Mononuclear cell (primary cell): Measurements from ENCODE around the gene OSBPL1A. TPM values are rescaled to one million over a fixed set of nuclear protein-coding genes. Genes with fewer than 3 reads are reported as not detected.
A peak's percentile ranks its signal among the peaks of the same experiment; 100 is the strongest.
"Not testable (repeated sequence)": the region's sequence is repeated elsewhere in the genome, so short reads cannot be mapped to it uniquely, and the experiment has no call there.

Source experiments
- H3K27me3 ChIP-seq: 2 replicates; pipeline ENCODE4 v1.6.0; 2011; ENCODE audit warnings: low read length, control low read depth; ENCODE audit not compliant: insufficient read depth
- H3K4me1 ChIP-seq: 2 replicates; pipeline ENCODE4 v1.5.1; 2011; ENCODE audit warnings: mild to moderate bottlenecking, low read length, control low read depth; ENCODE audit not compliant: insufficient read depth
- H3K4me3 ChIP-seq: 2 replicates; pipeline ENCODE4 v1.5.1; 2011; ENCODE audit warnings: mild to moderate bottlenecking, low read length, moderate library complexity
- H3K9me3 ChIP-seq: 2 replicates; pipeline ENCODE4 v1.5.1; 2011; ENCODE audit warnings: low read depth, mild to moderate bottlenecking, control low read depth, low read length
- total RNA-seq: library from RNA; depleted of rRNA; stranded (reverse); fragments of >200 nt; gene quantifications from one replicate; pipeline ENCODE4 v1.2.3, GENCODE V29; 2012

OSBPL1A gene
- total RNA-seq, 1 donor = 4.2 TPM

DNA sequence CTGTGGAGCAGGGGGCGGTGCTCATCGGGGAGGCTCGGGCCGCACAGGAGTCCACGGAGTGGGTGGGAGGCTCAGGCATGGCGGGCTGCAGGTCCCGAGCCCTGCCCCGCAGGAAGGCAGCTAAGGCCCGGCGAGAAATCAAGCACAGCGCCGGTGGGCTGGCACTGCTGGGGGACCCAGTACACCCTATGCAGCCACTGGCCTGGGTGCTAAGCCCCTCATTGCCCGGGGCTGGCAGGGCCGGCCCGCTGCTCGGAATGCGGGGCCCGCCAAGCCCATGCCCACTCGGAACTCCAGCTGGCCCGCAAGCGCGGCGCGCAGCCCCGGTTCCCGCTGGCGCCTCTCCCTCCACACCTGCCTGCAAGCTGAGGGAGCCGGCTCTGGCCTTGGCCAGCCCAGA, 248.0 kb downstream of the OSBPL1A start:
- not testable (repeated sequence) for H3K27me3 ChIP-seq, H3K4me3 ChIP-seq, H3K4me1 ChIP-seq, H3K9me3 ChIP-seq

DNA sequence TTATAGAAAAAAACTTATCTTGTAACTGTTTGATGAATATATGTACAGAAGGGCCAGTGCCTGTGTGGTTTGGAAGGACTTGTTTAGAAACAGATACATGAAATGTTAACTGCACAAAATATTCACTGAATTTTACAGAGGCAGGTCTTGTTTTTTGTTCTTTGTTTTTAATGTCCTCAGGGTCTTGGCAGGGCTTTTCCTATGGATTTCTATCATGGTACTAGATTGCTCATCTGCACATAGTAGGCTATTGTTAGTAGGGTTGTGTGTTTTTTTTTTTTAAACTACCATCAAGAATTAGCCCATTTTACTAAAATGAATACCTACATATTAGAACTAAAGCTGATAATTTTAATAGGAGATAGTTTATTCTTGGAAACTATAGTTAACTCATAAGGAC, 255.2 kb downstream of the OSBPL1A start:
- no peaks in the 10 kb centered on the region for H3K9me3 ChIP-seq
- H3K27me3 ChIP-seq = peaks cover 7% of the 10 kb centered on the region
- no peak overlapping the region for H3K4me3 ChIP-seq
- H3K4me1 ChIP-seq = peaks cover 17% of the 10 kb centered on the region

DNA sequence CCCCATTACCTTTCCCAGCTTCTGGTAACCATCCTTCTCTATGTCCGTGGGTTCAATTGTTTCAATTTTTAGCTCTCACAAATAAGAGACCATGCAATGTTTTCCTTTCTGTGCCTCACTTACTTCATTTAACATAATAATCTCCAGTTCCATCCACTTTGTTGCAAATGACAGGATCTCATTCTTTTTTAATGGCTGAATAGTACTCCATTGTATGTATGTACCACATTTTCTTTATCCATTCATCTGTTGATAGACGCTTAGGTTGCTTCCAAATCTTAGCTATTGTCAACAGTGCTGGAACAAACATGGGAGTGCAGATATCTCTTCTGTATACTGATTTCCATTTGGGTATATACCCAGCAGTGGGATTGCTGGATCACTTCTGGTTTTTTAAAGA, 256.9 kb downstream of the OSBPL1A start:
- H3K4me3 ChIP-seq = no peak overlapping the region
- peaks cover 7% of the 10 kb centered on the region for H3K27me3 ChIP-seq
- no peaks in the 10 kb centered on the region for H3K9me3 ChIP-seq
- H3K4me1 ChIP-seq = peaks cover 17% of the 10 kb centered on the region

DNA sequence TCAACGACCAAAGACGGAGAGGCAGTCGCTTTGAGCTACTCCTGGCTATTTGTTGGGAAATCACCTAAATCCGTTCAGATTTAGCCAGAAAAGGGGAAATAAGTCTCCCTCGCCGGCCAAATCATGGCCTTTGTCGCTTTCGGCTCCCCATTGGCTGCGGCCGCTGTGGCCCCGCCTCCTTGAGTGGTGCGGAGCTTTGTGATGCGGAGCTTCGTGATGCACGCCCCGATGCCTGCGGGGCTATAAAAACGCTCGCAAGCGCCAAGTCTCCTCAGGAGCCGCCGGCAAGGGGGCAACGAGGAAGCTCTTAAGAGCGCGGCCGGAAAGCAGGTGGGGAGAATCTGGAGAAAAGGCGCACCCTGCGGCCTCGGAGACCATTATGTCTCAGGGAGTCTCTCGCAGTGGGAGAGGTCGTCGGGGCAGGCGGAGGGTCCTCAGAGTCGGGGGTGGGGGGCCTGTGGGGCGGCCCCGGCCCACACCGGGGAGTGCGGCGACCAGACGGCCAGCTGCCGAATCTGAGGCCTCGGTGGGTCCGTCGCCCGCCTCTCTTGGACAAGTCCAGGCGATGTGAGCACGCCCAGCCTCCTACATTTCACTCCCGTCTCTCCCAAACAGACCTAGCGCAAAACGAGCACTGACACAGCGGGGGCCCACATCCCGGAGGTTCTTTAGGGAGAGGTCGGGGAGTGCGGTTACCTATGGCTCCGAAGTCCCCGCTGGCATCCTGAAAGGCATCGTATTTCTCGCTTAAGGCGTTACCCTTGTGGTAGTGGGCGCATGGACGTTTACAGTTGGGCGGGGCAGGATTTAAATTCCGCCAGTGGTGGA, 258.6 kb downstream of the OSBPL1A start, which contains the start of gene CABYR:
CABYR (plus strand) TSS at position 274 of the 828 bp plus-strand sequence. CDS start 4,053 bp downstream, outside the sequence.
- peak within 1 kb of the TSS; percentile 34 for H3K4me3 ChIP-seq
- peaks cover 7% of the 10 kb centered on the region for H3K27me3 ChIP-seq
- H3K9me3 ChIP-seq = no peaks in the 10 kb centered on the region
- peaks cover 17% of the 10 kb centered on the region for H3K4me1 ChIP-seq

DNA sequence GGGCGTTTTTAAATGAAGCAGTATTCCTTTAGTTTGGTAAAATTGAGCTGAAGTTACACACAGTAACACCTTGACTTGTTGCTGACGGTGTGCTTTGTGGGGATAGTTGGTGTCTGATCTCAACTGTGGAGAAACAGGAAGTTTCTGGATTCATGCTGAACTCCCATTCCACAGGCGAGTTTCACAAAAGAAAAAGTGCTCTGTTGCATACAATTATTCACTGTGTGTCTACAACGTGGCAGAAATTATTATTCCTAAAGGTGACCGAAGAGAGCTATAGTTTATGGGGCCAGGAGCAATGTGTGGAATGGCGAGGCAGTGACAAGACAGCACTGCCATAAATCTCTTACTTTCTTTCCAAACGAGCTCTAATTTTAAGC, 259.2 kb downstream of the OSBPL1A start:
- Histone ChIP-seq H3K4me1 (peaks cover 17% of the 10 kb centered on the region), H3K4me3 (peak overlapping the region; percentile 34), H3K9me3 (no peaks in the 10 kb centered on the region), H3K27me3 (peaks cover 7% of the 10 kb centered on the region)

DNA sequence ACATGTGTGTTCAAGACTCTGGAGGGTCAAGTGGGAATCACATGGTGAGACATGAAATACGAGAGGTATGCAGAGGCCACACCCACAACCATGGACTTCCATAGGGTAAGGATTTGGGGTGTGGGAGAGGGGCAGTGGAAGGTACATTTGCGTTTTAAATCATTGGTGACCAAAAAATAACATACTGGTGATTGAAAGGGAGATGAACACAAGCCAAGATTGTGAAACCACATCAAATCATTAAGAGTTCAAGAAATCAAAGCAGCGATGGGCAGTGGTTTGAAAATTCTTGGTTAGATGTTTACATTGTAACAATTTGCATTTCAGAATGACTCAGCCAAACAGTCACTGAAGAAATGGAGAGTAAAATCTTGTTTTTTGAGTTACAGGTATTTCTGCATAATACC, 260.7 kb downstream of the OSBPL1A start:
- H3K4me3 ChIP-seq = no peak overlapping the region
- H3K27me3 ChIP-seq = peaks cover 7% of the 10 kb centered on the region
- H3K4me1 ChIP-seq = peaks cover 17% of the 10 kb centered on the region
- no peaks in the 10 kb centered on the region for H3K9me3 ChIP-seq

DNA sequence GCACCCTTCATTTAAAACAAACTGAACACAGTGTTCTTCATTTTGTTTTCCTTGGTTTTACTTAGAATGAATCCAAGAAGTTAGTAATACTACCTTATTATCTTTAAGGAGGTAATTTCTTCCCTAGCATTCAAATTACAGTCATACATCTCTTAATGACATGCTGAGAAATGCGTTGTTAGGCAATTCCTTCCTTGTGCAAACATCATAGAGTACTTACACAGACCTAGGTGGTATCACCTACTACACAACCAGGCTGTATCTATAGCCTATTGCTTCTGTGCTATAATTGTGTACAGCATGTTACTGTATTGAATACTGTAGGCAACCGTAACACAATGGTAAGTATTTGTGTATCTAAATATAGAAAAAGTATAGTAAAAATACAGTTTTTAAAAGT, 267.1 kb downstream of the OSBPL1A start:
- Histone ChIP-seq H3K4me3 (no peak overlapping the region), H3K27me3 (no peaks in the 10 kb centered on the region), H3K4me1 (no peaks in the 10 kb centered on the region), H3K9me3 (no peaks in the 10 kb centered on the region)

DNA sequence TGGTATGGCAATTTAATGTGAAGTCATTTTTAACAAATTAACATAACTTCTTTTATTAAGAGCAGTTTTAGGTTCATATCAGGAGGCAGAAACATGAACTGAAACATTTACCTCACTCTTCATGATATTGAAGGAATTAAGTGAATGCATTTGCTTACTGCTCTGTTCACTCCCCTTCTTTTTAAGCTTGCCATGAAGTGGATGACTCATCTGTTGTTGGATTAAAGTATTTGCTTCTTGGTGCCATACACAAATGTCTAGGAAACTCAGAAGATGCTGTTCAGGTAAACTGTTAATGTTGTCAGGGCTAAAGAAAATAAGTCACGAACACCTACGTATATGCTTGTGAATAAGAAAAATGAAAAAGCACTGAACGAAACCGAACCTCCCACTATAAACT, 268.9 kb downstream of the OSBPL1A start:
- H3K4me3 ChIP-seq = no peak overlapping the region
- no peaks in the 10 kb centered on the region for H3K9me3 ChIP-seq
- H3K4me1 ChIP-seq = no peaks in the 10 kb centered on the region
- no peaks in the 10 kb centered on the region for H3K27me3 ChIP-seq

DNA sequence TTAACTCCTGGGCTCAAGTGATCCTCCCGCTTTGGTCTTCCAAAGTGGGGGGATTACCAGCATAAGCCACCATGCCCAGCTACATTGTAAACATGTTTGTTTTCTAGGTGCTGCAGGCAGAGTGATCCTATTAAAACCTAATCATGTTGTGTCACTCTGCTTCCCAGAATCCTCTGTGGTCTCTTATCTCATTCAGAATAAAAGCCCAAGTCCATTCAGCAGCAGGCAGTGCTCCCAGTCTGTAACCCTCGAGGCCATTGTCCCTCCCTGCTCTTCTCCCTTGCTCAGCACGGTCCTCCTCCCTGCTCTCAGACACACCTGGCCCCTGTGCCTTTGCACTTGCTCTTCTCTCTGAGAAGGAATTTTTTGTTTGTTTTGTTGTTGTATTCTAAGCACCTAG, 269.9 kb downstream of the OSBPL1A start:
- no peaks in the 10 kb centered on the region for H3K27me3 ChIP-seq
- H3K4me3 ChIP-seq = no peak overlapping the region
- H3K4me1 ChIP-seq = no peaks in the 10 kb centered on the region
- H3K9me3 ChIP-seq = no peaks in the 10 kb centered on the region

DNA sequence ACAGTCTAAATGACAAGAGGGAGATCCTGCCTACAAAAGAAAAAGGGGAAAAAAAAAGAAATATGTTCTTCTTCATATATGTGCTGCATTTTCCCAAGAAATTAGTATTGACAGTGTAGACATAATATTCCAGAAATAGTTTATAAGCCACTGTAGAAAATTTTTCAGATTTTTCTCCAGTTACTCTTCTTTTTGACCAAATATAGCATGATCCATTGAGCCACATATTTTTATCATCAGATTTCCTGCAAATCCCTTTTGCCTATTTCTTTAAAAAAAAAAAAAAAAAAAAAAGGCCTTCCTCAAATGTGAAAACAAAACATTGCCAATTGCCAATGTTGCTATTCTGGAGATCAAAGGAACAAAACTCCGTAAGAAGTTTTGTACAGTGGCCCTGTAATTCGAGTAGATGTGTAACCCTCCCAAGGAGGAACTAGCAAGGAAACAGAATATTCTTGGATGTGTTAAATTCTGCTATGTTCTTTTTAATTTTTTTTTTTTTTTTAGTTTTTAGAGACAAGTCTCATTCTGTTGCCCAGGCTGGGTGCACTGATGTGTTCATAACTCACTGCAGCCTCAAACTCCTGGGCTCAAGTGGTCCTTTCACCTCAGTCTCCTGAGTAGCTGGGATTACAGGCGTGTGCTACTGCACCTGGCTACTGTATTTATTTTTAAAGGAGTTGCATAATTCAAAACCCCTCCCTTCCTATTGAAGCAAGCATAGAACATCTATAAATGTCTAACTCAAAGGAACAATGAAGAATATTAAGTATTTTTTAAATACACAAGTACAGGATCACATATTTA, 271.3 kb downstream of the OSBPL1A start:
- Histone ChIP-seq H3K9me3 (no peaks in the 10 kb centered on the region), H3K4me3 (no peak overlapping the region), H3K4me1 (no peaks in the 10 kb centered on the region), H3K27me3 (no peaks in the 10 kb centered on the region)

DNA sequence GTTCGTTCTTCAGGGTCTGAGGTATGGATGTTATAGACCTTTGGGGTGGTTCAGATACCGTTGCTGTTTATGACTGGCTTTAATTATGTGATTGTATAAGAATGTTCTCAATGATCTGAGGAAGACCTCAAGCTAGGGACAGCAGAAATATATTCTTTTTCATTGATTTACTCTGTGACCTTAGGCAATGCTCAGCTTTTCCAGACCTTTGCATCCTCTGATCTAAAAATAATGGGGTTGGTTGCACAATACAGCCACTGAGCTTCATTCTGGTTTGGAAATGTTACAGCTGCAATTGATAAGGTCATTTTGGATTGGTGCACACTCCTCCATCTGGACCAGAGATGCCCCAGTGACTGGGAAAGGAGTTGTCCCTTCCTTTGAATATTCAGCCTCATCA, 276.0 kb downstream of the OSBPL1A start:
- H3K4me1 ChIP-seq = no peaks in the 10 kb centered on the region
- H3K4me3 ChIP-seq = no peak overlapping the region
- H3K9me3 ChIP-seq = no peaks in the 10 kb centered on the region
- H3K27me3 ChIP-seq = no peaks in the 10 kb centered on the region

DNA sequence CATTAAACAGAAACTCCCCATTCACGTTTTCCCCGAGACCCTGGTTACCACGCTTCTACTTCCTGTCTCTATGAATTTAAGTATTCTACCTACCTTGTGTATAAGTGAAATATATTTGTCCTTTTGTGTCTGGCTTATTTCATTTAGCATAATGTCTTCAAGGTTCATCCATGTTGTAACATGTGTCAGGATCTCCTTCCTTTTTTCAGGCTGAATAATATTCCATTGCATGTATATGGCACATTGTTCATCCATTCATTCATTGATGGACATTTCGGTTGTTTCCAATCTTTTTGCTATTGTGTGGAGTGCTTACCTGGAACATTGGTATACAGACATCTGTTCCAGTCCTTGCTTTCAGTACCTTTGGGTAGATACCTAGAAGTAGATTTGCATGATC, 276.9 kb downstream of the OSBPL1A start:
- H3K27me3 ChIP-seq = no peaks in the 10 kb centered on the region
- H3K9me3 ChIP-seq = no peaks in the 10 kb centered on the region
- H3K4me3 ChIP-seq = no peak overlapping the region
- H3K4me1 ChIP-seq = peaks cover 2% of the 10 kb centered on the region

DNA sequence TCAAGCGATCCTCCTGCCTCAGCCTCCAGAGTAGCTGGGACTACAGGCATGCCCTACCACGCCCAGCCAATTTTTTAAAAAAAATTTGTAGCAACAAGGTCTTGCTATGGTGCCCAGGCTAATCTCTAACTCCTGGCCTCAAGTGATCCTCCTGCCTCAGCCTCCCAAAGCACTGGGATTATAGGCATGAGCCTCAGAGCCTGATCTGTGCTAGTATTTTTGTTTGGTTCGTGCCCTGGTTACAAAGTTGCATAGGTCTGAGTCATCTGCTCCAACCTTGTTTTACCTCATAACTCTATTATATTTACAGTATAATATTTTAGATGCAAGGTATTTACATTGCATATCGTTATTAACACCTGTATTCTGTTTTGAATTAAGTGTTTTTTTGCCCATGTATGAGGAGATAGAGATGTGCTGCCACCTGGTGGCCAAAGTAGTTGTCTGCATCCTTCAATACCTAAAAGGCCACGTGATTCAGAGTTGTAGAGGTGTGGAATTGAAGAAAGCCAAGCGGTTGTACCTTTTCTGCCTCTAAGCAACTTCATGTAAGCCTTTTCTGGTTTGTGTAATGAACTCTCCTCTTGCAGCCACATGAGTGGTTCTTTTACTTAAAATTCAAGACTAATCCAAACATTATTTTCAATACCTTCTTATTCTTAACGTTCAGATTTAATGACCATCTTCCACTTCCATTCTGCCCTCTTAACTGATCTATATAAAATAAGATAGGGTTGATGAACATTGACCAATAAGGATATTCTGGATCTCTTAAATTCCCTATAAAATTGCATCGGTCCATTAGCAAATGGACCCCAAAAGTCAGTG, 278.7 kb downstream of the OSBPL1A start:
- no peaks in the 10 kb centered on the region for H3K9me3 ChIP-seq
- no peak overlapping the region for H3K4me3 ChIP-seq
- H3K4me1 ChIP-seq = peaks cover 12% of the 10 kb centered on the region

DNA sequence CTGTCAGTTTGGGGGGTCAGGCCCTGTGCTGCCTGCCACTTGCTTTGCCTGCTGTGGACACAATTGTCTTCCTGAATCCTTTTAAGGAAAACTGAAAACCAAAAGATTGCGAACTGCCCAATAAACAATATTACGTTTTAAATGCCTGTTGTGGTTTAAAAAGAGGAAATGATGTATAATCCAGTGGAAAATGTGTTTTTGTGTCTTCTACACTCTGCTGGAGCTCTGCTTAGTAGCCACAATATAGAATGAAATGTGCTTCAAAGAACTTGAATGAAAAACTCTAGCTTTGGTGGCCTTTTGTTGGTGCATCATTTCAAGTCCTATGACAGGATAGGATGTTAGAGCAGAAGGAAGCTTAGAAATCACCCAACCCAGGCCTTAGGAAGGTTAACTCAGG, 282.0 kb downstream of the OSBPL1A start:
- H3K27me3 ChIP-seq = no peaks in the 10 kb centered on the region
- no peak overlapping the region for H3K4me3 ChIP-seq
- peaks cover 12% of the 10 kb centered on the region for H3K4me1 ChIP-seq
- H3K9me3 ChIP-seq = no peaks in the 10 kb centered on the region

More for the DNA sequence above, 278.7 kb downstream of the OSBPL1A start:
- H3K27me3 ChIP-seq = no peaks in the 10 kb centered on the region
